Gastrocnemius medialis (tissue), 4 donors: ENCODE data around the gene FIBCD1. TPM values are rescaled to one million over a fixed set of nuclear protein-coding genes. Genes with fewer than 3 reads are reported as not detected.

Experiments
- ATAC-seq, 2 donors: fragments of 150-250 bp; one replicate each; pipeline ENCODE4 v1.9.1; 2016
- DNase-seq, 2 donors: peaks; one replicate each; pipeline ENCODE4 v3.0.0-alpha.2; 2019
- H3K27ac ChIP-seq, 4 donors: fragments of 200-600 bp; sonication (generic); 1 replicate in 1 of 4; 2 replicates in 3 of 4; pipeline ENCODE4 v1.5.1; 2016 to 2018; ENCODE audit warnings: mild to moderate bottlenecking in 2 of 4, moderate library complexity in 1 of 4
- H3K27me3 ChIP-seq, 3 donors: fragments of 200-600 bp; sonication (generic) in 2 of 3; 1 replicate in 1 of 3; 2 replicates in 2 of 3; pipeline versions ENCODE4 v1.5.1 to v1.6.0; 2016 to 2019; ENCODE audit warnings: mild to moderate bottlenecking in 1 of 3, moderate library complexity in 1 of 3
- H3K36me3 ChIP-seq, 2 donors: fragments of 200-600 bp; sonication (generic) in 1 of 2; one replicate each; pipeline ENCODE4 v1.5.1; 2017 to 2018
- H3K4me1 ChIP-seq, 2 donors: fragments of 200-600 bp; sonication (generic) in 1 of 2; one replicate each; pipeline ENCODE4 v1.5.1; 2016 to 2017; ENCODE audit warnings: mild to moderate bottlenecking in 2 of 2
- H3K4me3 ChIP-seq, 4 donors: fragments of 200-600 bp; sonication (generic) in 3 of 4; 1 replicate in 1 of 4; 2 replicates in 3 of 4; pipeline ENCODE4 v1.5.1; 2016 to 2019; ENCODE audit warnings: mild to moderate bottlenecking in 2 of 4
- H3K9me3 ChIP-seq, 3 donors: fragments of 200-600 bp; sonication (generic) in 2 of 3; 1 replicate in 1 of 3; 2 replicates in 2 of 3; pipeline ENCODE4 v1.5.1; 2016 to 2019
- POLR2A ChIP-seq, 2 donors: fragments of 450-650 bp; IDR thresholded peaks; one replicate each; pipeline ENCODE4 v1.6.1; 2017; ENCODE audit warnings: antibody characterized with exemption in 2 of 2, mild to moderate bottlenecking in 2 of 2, moderate library complexity in 2 of 2
- in situ Hi-C, 4 donors: fragments of 200-750 bp; cut with MboI; loops; one replicate each; pipeline versions ENCODE4 v1.15.0 to v1.8.0; 2017; ENCODE audit warnings: low sequenced_read_pairs in 4 of 4
- intact Hi-C: fragments of 100-400 bp; cut with DNase I; formaldehyde crosslinking; loops from one replicate; pipeline ENCODE4 v1.15.1; 2023; ENCODE audit warnings: low total_unique reads
- total RNA-seq, 4 donors: library from RNA; depleted of rRNA; stranded (reverse); fragments of >200 nt; gene quantifications; one replicate each; pipeline versions ENCODE4 v1.1.0 to v1.2.3, GENCODE V29; 2016
- TF ChIP-seq, protein P1 (sequence below), 5 experiments: fragments of 450-650 bp in 3 of 5; fragments of 200-600 bp in 2 of 5; sonication (generic) in 2 of 5; IDR thresholded peaks in 4 of 5; conservative IDR thresholded peaks in 1 of 5; 1 replicate in 4 of 5; 2 replicates in 1 of 5; pipeline ENCODE4 v1.5.1; 2016 to 2019; ENCODE audit warnings: antibody characterized with exemption in 5 of 5, mild to moderate bottlenecking in 3 of 5, moderate library complexity in 3 of 5

FIBCD1 gene
- total RNA-seq, 4 donors from 2014 or later, result not detected

DNA sequence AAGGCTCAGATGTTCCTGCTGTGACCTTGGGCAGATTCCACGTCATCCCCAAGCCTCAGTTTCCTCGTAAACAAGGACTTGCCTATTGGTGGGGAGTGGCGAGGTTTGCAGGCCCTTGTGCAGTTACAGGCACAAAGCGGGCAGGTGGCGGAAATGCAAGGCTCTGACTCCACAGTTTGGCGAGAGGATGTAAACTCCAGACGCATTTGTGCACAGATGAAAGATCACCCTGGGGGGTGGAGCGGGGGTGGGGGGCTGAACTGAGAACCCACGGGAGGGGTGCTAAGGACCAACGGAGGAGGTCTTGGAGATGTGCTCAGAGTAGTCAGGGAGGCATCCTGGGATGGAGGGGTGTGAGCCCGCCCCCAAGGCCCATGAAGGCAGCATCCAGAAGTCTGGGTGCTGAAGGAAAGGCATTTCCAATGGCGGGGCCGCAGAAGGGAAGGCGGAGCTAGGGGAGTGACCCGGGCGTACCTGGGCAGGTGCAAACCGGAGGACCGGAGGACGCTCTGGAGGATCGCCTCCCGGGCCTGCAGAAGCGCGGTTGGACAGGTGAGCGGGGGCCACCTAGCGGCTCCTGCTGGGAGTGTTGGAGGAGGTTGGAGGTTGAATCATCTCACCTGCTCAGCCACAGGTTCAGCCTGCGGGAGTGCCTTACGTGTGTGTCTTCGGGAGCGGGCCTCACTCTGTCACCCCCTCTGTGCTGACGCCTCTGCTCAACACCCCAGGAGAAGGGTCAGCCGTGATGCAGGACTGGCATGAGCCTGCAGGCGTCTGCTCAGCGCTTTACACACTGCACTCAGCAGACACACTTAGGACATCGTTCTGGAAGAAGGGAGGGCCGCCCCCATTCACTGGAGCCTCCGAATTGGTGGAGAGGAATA is 1.9 kb upstream of the FIBCD1 start:
- no peak overlapping the region for H3K27ac ChIP-seq
- in situ Hi-C loops, result loop anchor here in 3 of 4 donors (5.0 to 10.0 kb wide), 3 partner anchors 234 to 246 kb away; partner anchors contain the start of gene EXOSC2 (in 1 of the 3)
- peaks cover 48 to 70% (median 67%) of the 10 kb centered on the region in 3 donors for H3K27me3 ChIP-seq
- no peak for TF ChIP-seq POLR2A (IDR thresholded peaks at IDR 0.05)
- TF ChIP-seq, protein P1, sequence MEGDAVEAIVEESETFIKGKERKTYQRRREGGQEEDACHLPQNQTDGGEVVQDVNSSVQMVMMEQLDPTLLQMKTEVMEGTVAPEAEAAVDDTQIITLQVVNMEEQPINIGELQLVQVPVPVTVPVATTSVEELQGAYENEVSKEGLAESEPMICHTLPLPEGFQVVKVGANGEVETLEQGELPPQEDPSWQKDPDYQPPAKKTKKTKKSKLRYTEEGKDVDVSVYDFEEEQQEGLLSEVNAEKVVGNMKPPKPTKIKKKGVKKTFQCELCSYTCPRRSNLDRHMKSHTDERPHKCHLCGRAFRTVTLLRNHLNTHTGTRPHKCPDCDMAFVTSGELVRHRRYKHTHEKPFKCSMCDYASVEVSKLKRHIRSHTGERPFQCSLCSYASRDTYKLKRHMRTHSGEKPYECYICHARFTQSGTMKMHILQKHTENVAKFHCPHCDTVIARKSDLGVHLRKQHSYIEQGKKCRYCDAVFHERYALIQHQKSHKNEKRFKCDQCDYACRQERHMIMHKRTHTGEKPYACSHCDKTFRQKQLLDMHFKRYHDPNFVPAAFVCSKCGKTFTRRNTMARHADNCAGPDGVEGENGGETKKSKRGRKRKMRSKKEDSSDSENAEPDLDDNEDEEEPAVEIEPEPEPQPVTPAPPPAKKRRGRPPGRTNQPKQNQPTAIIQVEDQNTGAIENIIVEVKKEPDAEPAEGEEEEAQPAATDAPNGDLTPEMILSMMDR (IDR thresholded peaks at IDR 0.05 in 4 of 5, conservative IDR thresholded peaks at IDR 0.05 in 1 of 5), result peak; percentile 59 to 85 (median 80)
- H3K4me1 ChIP-seq, result peaks cover 0 to 7% of the 10 kb centered on the region in 2 donors
- H3K9me3 ChIP-seq, result no peaks in the 10 kb centered on the region
- H3K4me3 ChIP-seq, result no peak overlapping the region
- H3K36me3 ChIP-seq, result no peaks in the 10 kb centered on the region
- intact Hi-C loops, result loop anchor here (1.0 to 5.0 kb wide), 2 partner anchors 169 to 234 kb away; no protein-coding TSS in a partner anchor
- ATAC-seq (peak; percentile 65 to 79), DNase-seq (peak; percentile 28 to 37)

DNA sequence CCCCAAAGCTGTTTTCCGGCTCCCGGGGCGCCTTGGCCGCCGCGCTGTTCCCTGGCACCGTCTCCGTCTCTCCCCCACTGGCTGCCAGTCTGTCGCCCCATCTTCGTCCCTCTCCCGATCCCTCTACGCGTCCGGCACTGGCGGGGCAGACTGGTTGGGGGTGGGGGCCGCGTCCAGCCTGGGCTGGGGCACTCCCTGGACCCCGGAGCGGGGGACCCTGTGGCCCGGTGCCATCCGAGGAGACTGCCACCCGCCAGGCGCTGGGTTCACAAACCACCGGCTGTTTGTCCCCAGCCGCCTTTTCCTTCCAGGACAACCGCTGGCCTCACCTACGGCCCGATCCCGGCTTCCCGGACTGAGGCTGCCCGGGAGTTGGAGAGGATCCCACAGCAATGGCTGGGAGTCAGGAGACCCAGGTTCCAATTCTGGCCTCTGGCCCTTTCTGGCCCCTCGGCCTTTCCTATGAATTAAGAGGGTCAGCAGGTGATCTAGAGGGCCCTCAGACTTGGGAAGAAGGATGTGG is 1.0 kb upstream of the FIBCD1 start:
- Histone ChIP-seq H3K27me3 (peaks cover 56 to 79% (median 67%) of the 10 kb centered on the region in 3 donors), H3K9me3 (no peaks in the 10 kb centered on the region), H3K36me3 (no peaks in the 10 kb centered on the region), H3K27ac (no peak overlapping the region), H3K4me3 (peak overlapping the region in 1 of 4 donors; percentile 42), H3K4me1 (peaks cover 0 to 7% of the 10 kb centered on the region in 2 donors)
- no peak for ATAC-seq
- intact Hi-C loops (loop anchor here (5.0 kb wide), 1 partner anchor 168 kb away; no protein-coding TSS in a partner anchor), in situ Hi-C loops (loop anchor here in 3 of 4 donors (5.0 to 10.0 kb wide), 3 partner anchors 233 to 245 kb away; partner anchors contain the start of gene EXOSC2 (in 1 of the 3))
- TF ChIP-seq POLR2A (IDR thresholded peaks at IDR 0.05), result no peak
- TF ChIP-seq, protein P1 (IDR thresholded peaks at IDR 0.05 in 4 of 5, conservative IDR thresholded peaks at IDR 0.05 in 1 of 5), result no peak
- DNase-seq, result no peak

DNA sequence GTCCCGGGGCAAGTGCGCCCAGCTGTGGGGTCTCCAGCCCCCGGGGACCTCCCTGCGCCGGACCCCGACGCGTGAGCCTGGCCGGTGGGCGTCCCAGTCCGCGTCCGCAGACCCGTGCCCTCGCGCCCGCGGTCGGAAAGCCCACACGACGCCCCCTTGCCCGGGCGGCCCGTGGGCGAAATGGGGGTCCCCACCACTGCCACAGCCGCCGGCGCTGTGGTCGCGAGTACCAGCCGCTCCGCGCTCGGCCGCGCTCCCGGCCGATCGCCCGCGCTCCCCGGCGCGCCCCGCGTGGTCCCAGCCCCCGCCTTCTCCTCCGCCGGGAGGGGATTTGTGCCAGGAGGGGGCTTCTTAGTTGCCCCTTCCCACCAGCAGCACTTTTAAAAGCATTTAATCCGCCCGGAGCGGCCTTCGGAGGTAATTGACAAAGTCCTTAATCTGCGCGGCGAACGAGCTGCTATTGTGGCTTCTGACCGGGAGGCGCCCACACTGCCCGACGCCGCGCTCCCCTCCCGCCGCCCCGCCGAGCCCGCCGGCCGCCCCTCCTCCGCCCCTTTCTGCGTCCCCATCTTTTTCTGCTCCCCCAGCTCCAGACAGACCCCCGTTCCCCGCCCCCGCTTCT is 469 bp upstream of the FIBCD1 start:
- H3K27ac ChIP-seq, result no peak overlapping the region
- H3K9me3 ChIP-seq, result no peaks in the 10 kb centered on the region
- peak overlapping the region; percentile 19 to 51 (median 42) for H3K4me3 ChIP-seq
- intact Hi-C loops (loop anchor here (5.0 kb wide), 1 partner anchor 167 kb away; no protein-coding TSS in a partner anchor), in situ Hi-C loops (loop anchor here in 3 of 4 donors (5.0 to 10.0 kb wide), 3 partner anchors 232 to 245 kb away; partner anchors contain the start of gene EXOSC2 (in 1 of the 3))
- peaks cover 0 to 7% of the 10 kb centered on the region in 2 donors for H3K4me1 ChIP-seq
- H3K36me3 ChIP-seq, result no peaks in the 10 kb centered on the region
- TF ChIP-seq, protein P1 (IDR thresholded peaks at IDR 0.05 in 4 of 5, conservative IDR thresholded peaks at IDR 0.05 in 1 of 5), result no peak
- no peak for TF ChIP-seq POLR2A (IDR thresholded peaks at IDR 0.05)
- DNase-seq (no peak), ATAC-seq (no peak)
- peaks cover 62 to 83% (median 73%) of the 10 kb centered on the region in 3 donors for H3K27me3 ChIP-seq

DNA sequence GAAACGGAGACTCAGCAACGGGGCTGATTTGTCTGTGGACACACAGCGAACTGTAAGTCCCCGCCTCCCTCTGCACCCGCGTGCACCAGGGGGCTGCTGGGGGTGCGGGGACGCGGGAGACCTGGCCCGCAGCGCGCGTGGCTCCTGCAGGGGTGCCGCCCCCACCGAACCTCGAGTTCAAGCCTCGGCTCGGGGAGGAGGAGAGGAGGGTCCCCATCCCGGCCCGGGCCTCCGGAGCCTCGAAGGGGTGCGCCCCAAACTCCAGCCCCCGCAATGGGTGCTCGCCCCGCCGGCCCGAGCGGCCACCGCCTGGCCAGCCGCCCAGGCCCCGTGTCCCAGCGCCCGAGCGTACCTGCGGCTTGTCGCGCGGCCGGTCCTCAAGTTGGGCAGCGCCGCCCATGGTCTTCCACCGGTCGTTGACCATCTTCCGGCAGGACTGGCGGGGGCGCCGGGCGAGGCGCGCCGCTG is 829 bp downstream of the FIBCD1 start:
- Histone ChIP-seq H3K36me3 (no peaks in the 10 kb centered on the region), H3K27ac (no peak overlapping the region), H3K27me3 (peaks cover 75 to 88% (median 80%) of the 10 kb centered on the region in 3 donors), H3K4me1 (peaks cover 0 to 7% of the 10 kb centered on the region in 2 donors), H3K4me3 (no peak overlapping the region), H3K9me3 (no peaks in the 10 kb centered on the region)
- TF ChIP-seq, protein P1 (IDR thresholded peaks at IDR 0.05 in 4 of 5, conservative IDR thresholded peaks at IDR 0.05 in 1 of 5), result no peak
- no peak for TF ChIP-seq POLR2A (IDR thresholded peaks at IDR 0.05)
- in situ Hi-C loops (no loop called here), intact Hi-C loops (no loop called here)
- no peak for DNase-seq
- ATAC-seq, result no peak
